Measurements from ENCODE around the gene NPHP4.

DNA sequence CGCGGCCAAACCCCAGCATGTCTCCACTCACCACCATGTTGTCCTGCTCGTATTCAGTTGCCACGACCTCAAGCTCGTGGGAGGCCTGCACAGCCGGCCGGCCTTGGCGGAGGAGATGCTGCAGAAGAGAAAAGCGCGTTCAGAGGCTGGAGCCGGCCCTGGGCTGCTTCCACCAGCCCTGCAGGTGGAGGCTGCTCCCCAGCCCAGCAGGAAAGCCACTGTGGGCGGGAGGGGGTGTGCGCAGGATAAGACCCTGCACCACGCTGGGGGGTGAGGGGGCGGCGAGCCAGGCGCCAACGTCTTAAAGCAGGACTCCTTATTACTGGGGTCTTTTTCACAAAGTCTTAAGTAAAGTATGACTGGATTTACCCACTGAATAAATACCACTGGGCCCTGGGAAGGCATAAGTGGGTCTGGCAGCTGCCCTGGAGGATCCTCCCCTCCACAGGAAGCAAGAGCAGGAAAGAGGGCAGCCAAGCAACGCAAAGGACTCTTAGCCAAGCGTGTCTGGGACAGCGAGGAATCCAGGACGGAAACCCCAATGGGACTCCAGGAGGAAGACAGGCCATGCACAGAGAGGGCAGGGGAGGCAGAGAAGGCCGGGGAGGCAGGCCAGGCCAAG is 104.8 kb downstream of the NPHP4 start:
- TF ChIP-seq CTCF (IDR thresholded peaks at IDR 0.05; ENCODE audit: extremely low read depth in 1 of 2, insufficient read depth in 1 of 2, low read depth in 1 of 2, low read length in 2 of 2) (no peak), GATA2 (IDR thresholded peaks at IDR 0.05; ENCODE audit: insufficient read depth, insufficient read length, low read depth, low read length) (no peak)

Data from endothelial cell of umbilical vein (primary cell).